Measurements from ENCODE around the gene CDC25B.
"Not testable (repeated sequence)": the region's sequence is repeated elsewhere in the genome, so short reads cannot be mapped to it uniquely, and the experiment has no call there.

CDC25B gene

DNA sequence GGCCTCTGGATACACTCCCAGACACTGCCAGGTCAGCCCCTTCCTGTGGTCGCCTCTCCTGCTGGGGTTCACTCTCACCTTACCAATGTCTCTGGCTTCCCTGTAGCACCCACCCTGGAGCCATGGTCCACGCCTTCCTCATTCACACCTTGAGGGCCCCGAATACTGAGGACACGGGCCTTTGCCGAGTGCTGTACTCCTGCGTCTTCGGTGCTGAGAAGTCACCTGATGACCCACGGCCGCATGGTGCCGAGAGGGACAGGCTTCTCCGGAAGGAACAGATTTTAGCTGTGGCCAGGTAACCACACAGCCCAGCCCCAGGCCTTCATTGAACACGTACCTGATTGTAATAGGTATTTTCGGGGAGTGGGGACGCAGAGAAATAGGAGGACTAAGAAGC lies 25.9 kb downstream of the CDC25B start:
- no peak for DNase-seq (ENCODE audit: low read depth in 2 of 3, low spot score in 2 of 3)

DNA sequence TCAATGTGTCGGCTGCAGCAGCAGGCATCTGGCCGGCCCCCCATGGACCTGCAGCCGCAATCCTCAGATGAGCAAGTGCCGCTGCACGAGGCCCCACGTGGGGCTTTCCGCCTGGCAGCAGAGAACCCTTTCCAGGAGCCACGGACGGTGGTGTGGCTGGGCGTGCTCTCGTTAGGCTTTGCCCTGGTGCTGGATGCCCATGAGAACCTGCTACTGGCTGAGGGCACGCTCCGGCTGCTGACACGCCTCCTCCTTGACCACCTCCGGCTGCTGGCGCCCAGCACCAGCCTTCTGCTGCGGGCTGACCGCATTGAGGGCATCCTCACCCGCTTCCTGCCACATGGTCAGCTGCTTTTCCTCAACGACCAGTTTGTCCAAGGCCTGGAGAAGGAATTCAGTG lies 27.8 kb downstream of the CDC25B start:
- no peak for DNase-seq (ENCODE audit: low read depth in 2 of 3, low spot score in 2 of 3)

DNA sequence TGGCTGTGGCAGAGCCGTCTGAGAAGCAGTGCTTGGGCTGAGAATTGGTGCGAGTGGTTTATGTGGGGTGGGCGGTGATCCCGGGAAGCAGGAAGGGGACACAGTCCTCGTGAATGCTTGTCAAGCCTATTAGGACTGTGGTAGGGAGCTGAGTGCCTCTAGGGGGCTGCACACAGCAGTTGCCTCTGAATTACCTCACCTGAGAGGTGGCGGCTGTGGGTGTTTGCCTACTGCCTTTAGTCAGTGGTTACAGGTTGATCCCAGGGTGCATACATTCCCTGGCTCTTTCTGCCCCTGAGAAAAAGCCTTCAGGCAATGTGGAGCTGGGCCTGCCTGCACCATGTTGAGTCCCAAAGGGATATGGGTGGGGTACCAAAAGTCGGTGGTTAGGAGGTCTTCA lies 29.4 kb downstream of the CDC25B start:
- DNase-seq (ENCODE audit: low read depth in 2 of 3, low spot score in 2 of 3) = no peak

DNA sequence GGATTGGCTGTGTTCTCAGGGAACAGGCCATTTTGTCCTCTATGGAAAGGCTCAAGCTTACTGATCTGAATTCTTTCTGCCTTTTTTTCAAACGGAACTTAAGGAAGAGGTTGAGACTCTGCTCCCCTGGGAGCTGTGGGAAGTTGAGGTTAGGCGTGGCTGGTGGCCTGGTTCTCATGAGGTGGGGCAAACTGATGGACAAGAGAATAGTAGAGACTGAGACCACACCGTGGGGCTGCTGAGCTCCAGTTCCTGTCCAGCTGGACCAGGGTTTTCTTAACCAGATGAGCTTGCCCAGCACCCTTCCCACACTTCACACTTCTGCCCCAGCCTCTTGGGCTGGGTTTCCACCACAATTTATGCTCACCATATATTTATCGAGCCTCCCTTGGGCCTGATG lies 30.3 kb downstream of the CDC25B start:
- no peak for DNase-seq (ENCODE audit: low read depth in 2 of 3, low spot score in 2 of 3)

DNA sequence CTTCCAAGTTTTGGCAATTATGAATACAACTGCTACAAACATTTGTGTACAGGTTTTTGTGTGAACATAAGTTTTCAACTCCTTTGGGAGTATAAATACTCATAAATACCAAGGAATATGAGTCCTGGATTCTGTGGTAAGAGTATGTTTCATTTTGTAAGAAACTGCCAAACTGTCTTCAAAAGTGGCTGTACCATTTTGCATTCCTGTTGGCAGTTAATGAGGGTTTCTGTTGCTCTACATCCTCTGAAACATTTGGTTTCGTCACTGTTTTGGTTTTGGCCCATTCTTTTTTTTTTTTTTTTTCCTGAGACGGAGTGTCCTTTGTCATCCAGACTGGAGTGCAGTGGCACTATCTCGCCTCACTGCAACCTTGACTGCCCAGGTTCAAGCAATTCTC lies 32.7 kb downstream of the CDC25B start:
- DNase-seq (ENCODE audit: low read depth in 2 of 3, low spot score in 2 of 3) = no peak

DNA sequence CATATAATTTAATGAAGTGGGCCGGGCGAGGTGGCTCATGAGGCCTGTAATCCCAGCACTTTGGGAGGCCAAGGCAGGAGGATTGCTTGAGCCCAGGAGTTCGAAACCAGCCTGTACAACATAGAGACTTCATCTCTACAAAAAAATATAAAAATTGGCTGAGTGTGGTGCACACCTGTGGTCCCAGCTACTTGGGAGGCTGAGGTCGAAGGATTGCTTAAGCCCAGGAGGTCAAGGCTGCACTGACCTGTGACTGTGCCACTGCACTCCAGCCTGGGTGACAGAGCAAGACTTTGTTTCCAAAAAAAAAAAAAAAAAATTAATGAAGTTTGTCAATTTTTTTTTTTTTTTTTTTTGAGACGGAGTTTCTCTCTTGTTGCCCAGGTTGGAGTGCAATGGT lies 33.8 kb downstream of the CDC25B start:
- not testable (repeated sequence) for DNase-seq (ENCODE audit: low read depth in 2 of 3, low spot score in 2 of 3)

DNA sequence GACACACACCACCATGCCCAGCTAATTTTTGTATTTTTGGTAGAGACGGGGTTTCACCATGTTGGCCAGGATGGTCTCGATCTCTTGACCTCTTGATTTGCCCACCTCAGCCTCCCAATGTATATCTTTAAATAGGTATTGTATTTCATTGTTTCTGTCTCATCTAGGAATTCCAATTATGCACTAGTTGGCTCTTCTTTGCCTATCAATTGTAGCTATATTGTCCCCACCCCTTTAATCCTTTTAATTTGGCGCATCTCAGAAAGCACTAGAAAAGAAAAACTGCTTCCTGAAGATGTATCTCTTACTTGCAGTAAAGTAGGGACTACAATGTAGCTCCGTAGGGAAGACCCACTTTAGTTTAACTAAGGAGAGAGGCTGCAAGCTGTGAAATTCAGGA lies 40.0 kb downstream of the CDC25B start:
- DNase-seq (ENCODE audit: low read depth in 2 of 3, low spot score in 2 of 3) = no peak

DNA sequence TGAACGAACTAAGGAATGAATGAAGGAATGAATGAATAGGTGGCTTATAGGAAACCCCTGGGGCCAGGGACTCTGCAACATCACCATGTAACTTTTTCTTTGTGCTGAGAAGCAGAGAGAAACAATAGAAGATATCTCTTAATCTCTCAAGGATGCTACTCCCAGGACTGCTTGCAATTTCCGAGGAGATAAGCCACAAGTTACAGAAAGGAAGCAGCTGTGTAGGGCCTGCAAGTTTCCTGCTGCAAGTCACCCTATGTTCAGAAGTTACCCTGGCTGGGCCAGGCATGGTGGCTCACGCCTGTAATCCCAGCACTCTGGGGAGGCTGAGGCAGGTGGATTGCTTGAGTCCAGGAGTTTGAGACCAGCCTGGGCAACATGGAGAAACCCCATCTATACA lies 43.2 kb downstream of the CDC25B start:
- no peak for DNase-seq (ENCODE audit: low read depth in 2 of 3, low spot score in 2 of 3)

DNA sequence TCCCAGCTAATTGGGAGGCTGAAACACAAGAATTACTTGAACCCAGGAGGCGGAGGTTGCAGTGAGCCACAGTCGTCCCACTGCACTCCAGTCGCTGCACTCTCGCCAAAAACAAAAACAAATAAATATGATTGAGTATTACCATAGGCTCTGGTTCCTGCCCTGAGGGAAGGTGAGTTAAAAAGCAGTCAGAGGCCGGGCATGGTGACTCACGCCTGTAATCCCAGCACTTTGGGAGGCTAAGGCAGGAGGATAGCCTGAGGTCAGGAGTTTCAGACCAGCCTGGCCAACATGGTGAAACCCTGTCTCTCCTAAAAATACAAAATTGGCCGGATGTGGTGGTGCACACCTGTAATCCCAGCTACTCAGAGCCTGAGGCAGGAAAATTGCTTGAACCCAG lies 44.1 kb downstream of the CDC25B start:
- DNase-seq (ENCODE audit: low read depth in 2 of 3, low spot score in 2 of 3) = not testable (repeated sequence)

DNA sequence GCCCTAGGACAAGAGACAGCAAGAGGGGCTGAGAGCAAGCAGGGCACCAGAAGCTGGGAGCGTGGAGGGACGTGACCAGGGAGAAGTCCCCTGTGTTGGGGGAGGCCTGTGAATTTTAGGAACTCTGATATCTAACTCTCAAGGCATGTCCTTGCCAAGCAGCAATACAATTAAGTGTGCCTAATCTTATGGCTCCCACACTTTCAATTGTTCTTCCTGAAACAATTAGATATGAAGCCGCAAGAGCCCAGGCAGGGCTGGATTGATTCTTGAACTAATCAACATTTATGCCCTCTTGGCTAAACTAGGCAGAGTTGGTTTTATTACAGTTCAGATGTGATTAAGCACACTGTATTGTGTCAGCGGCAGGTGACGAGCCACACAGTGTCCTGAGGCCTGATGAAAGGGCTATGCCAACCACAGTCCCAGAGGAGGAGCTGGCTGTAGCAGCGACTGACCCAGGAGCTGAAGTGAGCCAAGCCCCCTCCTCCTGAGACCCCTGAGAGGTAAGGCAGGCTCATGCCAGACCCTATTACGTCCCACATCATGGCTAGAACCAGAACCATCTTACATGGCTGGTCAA lies 46.3 kb downstream of the CDC25B start:
- DNase-seq (ENCODE audit: low read depth in 2 of 3, low spot score in 2 of 3) = no peak

DNA sequence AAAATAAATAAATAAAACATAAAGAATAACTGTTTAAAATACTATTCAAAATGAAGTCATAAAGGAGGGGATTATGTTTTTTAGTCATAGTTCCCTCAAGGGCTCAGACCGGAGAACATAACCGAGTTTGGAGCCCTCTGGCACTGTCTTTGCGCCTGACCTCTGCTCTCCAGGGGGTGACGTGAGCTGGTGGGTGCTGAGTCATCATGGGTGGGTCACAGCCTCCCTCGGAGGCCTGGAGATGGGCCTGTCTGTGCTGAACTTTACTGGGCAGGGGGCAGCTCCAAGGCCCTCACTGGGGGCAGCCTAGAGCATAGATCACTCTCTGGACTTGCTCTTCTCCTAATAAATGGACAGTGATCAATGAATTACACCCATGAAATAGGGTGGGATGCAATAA lies 47.4 kb downstream of the CDC25B start:
- no peak for DNase-seq (ENCODE audit: low read depth in 2 of 3, low spot score in 2 of 3)

DNA sequence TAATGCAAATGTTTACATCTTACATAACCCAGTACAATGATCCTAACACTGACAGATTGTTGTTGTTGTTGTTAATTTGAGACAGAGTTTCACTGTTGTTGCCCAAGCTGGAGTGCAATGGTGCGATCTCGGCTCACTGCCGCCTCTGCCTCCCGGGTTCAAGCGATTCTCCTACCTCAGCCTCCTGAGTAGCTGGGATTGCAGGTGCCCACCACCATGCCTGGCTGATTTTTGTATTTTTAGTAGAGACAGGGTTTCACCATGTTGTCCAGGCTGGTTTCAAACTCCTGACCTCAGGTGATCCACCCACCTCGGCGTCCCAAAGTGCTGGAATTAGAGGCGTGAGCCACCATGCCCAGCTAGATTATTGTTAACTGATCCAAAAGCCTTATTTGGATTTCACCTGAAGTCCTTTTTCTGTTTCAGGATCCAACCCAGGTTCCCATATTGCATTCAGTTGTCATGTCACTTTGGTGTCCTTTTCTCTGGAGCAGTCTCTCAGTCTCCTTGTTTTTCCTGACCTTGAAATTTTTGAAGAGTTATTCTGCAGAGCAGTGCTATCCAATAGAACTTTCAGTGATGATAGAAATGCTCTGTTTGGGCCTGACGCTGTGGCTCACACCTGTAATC lies 48.0 kb downstream of the CDC25B start:
- DNase-seq (ENCODE audit: low read depth in 2 of 3, low spot score in 2 of 3) = not testable (repeated sequence)

DNA sequence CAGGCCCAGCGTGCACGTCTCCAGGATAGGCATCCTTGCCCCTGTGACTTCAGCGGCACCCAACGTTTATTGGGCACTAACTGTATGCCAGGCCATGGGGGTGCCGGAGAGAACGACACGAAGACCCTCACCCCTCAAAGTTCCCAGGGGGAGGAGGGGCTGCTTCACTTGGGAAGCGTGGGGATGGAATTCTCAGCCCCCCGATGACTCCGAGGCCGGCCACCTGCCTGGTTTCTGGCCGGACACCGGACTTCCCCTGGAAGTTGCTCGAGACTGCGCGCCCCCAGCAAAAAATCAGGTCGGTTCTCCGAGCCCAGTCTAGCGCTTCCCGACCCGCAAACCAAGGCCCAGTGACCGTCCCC lies 50.2 kb downstream of the CDC25B start:
- no peak for DNase-seq (ENCODE audit: low read depth in 2 of 3, low spot score in 2 of 3)

DNA sequence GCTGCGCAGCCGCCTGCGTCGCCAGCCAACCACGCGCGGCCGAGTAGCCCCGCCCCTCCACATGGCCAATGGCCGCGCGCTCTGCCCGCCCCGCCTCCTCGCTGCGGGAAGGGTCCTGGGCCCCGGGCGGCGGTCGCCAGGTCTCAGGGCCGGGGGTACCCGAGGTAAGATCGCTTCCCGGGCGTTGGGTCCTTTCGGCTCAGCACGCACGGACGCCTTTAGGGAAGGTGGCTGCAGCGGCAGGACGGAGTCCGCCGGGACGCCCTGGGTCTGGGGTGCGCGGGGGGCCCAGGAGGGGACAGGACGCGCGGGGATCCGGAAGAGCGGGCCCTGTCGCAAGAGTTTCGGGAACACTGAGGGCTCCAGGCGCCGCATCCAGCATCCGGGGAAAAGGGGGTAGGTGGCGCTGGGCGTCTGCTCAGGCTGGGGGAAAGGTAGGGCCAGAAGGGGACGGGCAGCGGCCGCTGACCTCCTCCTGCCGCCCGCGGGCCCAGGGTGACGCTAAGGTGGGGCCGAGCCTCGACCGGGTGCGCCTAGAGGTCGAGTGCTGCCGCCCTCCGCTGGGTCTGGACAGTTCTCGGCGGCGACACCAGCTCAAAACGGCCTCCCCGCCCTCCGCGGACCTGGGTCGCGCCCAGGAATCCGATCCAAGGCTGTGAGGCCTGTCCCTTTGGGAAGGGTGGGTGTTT lies 50.8 kb downstream of the CDC25B start, which contains the start of gene MAVS:
Gene MAVS, plus strand, starts transcription at position 95 of the 689 bp plus-strand sequence. CDS start 7,791 bp downstream, outside the sequence.
- DNase-seq (ENCODE audit: low read depth in 2 of 3, low spot score in 2 of 3) = peak; percentile 67 to 71 (median 70)

DNA sequence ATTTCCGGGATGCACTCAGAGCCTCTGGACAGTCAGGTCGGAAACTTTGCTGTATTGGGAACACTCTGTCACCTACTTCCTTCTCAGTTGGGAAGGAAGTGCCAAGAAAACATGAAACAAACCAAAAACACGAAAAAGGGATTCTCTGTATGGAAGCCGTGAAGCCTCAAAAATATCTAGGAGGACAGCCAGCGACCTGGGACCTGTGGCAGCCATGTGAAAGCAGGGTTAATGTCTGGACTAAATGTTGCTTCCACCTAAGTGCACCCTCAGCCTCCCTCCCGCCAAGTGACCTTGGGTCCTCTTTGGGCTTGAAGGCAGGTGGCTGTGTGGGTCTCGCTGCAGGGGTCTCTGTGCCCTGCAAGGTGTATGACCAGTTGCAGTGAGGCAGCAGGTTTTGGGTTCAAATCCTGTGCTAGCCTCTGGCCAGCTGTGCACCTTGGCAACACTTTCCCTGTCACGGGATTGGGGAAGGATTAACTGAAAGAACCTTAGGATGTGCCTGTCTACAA lies 51.4 kb downstream of the CDC25B start:
- DNase-seq (ENCODE audit: low read depth in 2 of 3, low spot score in 2 of 3) = no peak

DNA sequence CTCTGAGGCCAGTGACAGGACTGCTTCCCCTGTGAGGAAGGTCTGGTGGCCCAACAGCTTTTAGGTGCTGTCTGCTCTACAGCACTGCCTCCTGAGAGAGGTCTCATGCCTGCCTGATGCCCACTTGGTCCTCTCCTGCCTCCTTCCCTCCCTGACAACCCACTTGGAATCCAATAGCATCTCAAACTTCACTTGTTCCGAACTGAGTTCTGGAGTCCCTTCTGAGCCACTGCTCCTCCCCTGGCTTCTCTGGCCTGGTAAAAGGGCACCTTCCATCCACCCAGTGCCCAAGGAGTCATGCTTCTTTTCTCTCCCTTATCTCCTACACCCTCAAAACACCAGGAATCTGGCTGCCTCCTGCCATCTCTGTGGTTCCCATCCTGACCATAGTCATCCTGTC lies 52.5 kb downstream of the CDC25B start:
- DNase-seq (ENCODE audit: low read depth in 2 of 3, low spot score in 2 of 3) = no peak

DNA sequence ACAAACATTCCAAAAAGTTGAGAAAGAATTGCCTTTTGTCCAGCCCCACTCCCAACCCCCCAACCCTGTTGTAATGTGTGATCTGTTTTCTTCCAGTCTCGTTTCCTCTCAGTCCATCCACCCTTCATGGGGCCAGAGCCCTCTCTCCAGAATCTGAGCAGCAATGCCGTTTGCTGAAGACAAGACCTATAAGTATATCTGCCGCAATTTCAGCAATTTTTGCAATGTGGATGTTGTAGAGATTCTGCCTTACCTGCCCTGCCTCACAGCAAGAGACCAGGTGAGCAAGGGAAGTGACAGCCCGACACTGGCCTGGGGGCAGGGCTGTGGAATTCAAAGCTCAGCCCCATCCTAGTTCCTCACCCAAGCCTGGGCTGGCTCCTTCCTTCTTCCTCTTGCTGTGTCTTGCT lies 58.4 kb downstream of the CDC25B start:
- DNase-seq (ENCODE audit: low read depth in 2 of 3, low spot score in 2 of 3) = no peak
